T47D (cell line): ENCODE results near the gene GHSR.
"Not testable (repeated sequence)": the region's sequence is repeated elsewhere in the genome, so short reads cannot be mapped to it uniquely, and the experiment has no call there.

ENCODE experiments used
- DNase-seq, 2 experiments: peaks; one replicate each; pipeline versions ENCODE4 v3.0.0 to v3.0.0-alpha.2; 2011 to 2012; ENCODE audit warnings: low read depth in 1 of 2, low spot score in 1 of 2
- JUND ChIP-seq: IDR thresholded peaks from 2 replicates; pipeline ENCODE4 v1.6.1; 2012; ENCODE audit warnings: low read depth
- in situ Hi-C: cut with HindIII; loops from 2 replicates; pipeline ENCODE4 v1.10.0; 2016; ENCODE audit warnings: low sequenced_read_pairs, low pct_unique_long_range_greater_than_20kb

Gene GHSR, protein sequence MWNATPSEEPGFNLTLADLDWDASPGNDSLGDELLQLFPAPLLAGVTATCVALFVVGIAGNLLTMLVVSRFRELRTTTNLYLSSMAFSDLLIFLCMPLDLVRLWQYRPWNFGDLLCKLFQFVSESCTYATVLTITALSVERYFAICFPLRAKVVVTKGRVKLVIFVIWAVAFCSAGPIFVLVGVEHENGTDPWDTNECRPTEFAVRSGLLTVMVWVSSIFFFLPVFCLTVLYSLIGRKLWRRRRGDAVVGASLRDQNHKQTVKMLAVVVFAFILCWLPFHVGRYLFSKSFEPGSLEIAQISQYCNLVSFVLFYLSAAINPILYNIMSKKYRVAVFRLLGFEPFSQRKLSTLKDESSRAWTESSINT

DNA sequence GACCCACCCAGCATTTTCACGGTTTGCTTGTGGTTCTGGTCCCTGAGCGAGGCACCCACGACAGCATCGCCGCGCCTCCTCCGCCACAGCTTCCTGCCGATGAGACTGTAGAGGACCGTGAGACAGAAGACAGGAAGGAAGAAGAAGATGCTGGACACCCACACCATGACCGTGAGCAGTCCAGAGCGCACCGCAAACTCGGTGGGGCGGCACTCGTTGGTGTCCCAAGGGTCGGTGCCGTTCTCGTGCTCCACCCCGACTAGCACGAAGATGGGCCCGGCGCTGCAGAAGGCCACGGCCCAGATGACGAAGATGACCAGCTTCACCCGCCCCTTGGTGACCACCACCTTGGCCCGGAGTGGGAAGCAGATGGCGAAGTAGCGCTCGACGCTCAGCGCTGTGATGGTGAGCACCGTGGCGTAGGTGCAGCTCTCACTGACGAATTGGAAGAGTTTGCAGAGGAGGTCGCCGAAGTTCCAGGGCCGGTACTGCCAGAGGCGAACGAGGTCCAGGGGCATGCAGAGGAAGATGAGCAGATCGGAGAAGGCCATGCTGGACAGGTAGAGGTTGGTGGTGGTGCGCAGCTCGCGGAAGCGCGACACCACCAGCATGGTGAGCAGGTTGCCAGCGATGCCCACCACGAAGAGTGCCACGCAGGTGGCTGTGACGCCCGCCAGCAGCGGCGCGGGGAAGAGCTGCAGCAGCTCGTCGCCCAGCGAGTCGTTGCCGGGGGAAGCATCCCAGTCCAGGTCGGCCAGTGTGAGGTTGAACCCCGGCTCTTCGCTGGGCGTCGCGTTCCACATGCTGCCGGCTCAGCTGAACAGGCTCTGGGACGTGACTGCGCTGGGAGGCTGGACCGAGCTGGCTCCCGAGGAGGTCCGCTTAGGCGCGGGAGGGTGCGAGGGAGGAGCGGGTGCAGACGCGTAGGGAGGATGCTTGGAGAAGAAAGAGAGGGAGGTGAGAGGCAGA is at the start of gene GHSR:
TSS of gene GHSR (minus strand) at position 846 of the 969 bp plus-strand sequence. CDS start at position 803, 43 bp downstream.
- in situ Hi-C loops: no loop called here

DNA sequence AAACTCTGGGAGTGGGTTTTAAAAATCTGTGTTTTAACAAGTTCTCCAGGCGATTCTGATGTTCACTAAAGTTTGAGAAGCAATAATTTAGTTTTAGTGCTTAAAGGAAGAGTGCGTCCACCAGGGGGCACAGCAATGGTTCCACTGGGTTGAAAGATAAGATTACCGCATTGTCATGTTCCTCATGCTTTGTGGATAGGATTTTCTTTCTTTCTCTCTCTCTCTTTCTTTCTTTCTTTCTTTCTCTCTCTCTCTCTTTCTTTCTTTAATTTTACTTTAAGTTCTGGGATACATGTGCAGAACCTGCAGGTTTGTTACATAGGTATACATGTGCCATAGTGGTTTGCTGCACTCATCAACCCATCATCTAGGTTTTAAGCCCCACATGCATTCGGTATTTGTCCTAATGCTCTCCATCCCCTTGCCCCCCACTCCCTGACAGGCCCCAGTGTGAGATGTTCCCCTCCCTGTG is 42.0 kb upstream of the GHSR start:
- in situ Hi-C loops: not testable (repeated sequence)

More for the DNA sequence above, at the start of gene GHSR:
- TF ChIP-seq JUND: no peak
- DNase-seq: no peak

DNA sequence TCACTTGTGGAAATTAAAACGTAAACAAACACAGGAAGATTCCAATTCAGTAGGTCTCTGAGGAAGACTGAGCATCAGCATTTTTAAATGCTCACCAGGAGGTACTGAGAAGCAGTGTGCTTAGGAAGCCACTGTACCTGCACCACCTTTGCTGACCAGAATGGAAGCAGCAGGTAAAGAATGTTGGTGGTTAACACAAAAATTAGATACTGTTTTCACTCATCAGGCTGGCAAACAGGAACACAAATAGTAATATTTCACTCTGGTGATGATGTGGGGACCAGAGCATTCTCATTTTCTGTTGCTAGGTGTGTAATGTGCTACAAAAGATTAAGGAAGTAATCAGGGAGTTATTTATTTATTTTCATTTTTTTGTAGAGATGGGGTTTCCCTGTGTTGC is 29.9 kb upstream of the GHSR start:
- TF ChIP-seq JUND: no peak
- DNase-seq: no peak
- in situ Hi-C loops: no loop called here

More for the DNA sequence above, 42.0 kb upstream of the GHSR start:
- peak; percentile 52 to 89 for DNase-seq

DNA sequence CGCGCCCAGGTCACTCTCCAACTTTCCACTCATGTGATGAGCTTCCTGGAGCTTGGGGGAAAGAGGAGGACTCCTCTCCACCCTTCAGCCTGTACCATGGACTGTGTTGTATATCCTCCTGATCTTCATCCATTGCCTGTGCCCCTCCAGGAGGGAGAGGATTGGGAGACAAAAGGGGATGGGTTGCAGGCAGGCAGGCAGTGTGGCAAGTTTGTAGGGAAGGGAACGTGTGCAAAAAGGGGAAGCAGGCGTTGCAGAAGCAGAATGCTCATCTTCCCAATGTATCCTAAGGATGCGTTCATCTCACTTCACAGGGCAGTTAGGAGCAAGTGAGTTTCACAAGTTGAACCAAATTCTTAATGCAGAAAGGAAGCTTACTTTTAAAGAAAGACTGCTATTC is 28.1 kb upstream of the GHSR start:
- no peak for TF ChIP-seq JUND
- in situ Hi-C loops: no loop called here
- DNase-seq: no peak

DNA sequence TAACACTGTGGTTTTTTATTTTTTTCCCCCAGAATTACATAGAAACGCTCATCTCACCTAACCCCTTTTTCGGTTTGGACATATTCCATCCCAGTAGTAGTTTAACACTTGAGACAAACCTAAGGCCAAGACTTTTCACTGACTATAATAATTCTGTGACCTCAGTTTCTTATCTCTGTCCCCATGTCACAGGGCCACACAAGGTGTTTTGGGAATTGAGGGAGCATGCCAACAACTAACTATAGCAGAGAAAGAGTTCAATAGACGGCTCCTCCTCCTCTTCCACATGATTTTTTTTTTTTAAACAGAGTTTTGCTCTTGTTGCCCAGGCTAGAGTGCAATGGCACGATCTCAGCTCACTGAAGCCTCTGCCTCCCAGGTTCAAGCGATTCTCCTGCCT is 27.4 kb upstream of the GHSR start:
- in situ Hi-C loops: no loop called here
- no peak for DNase-seq
- no peak for TF ChIP-seq JUND

DNA sequence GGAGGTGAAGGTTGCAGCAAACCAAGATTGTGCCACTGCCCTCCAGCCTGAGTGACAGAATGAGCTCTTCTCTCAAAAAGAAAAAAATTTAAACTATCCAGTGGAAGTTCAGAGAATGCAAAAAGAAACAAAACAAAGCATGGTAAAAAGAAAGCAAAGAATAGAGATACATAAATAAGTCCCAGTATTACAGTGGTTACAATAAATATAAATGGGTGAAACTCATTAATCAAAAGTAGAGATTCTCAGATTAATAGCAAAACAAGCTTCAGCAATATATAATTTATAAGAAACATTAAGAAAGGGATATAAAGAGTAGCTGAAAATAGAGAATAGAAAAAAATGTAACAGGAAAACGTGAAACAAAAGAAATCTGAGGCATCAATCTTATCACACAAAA is 23.6 kb upstream of the GHSR start:
- DNase-seq: no peak
- in situ Hi-C loops: no loop called here
- TF ChIP-seq JUND: no peak

DNA sequence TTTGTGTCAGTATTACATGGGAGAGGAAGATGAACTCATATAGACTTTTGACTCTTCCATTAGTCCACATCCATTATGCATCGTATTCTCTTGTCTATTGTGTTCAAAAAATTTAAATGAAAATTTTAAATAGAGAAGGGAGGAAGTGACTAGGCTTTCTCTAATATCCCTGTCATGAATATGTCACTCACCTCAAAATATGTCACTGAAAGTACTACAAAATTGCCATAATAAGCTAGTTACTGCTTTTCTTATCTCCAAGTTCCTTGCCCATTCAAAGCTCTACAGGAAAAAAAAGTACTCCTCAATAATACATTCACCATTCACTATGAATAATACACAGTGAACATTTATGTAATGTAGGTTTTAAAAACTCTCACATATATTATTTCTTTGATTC is 22.3 kb upstream of the GHSR start:
- in situ Hi-C loops: no loop called here
- DNase-seq: no peak
- TF ChIP-seq JUND: no peak

DNA sequence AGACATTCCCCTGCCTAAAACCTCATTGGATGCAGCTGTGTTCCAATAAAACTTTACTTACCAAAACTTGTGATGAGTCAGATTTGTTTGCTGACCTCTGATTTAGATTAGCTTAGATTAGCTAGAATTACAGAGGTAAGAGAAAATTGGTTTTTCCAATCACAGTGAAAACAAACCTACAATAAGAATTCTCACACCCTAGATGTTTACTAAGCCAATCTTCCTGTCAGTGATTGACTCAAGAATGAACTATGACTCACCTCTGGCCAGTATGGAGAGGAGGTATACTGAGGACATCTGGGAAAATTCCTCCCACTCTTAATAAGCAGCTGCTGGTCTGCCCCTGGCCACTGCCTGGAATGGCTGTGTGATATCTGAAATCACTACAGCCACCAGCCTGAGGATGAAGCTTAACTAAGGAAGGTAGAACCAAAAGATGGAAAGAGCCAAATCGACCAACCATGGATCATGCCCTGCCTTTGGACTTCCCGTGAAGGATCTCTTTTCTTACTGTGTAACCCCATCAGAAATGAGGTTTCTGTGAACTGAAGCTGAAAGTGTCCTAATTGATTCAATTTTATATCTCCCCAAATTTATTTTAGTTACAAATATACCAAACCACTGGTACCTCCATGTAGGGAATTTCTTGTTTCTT is 19.0 kb upstream of the GHSR start:
- DNase-seq: peak in 1 of 2 experiments; percentile 53
- in situ Hi-C loops: no loop called here
- TF ChIP-seq JUND: no peak; the same call in 1 of the 2 replicates

DNA sequence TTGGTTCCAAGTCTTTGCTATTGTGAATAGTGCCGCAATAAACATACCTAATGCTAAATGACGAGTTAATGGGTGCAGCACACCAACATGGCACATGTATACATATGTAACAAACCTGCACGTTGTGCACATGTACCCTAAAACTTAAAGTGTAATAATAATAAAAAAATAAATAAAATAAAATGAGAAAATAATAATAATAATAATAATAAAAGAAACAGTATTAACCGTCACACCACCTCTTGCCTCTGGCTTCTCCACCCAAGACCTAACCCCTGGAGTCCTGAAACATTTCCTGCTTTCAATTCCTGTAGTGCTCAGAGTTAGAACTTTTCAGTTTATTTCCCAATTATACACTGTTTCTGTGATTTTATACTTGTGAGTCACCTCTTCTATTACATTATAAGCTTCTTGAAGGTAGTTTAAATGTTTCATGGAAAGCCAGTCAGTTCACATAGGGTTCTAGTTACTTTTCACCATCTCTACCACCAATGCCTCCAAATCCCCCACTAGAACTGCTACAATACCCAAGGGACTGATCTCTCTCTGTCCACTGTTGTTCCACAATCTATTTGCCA is 18.4 kb upstream of the GHSR start:
- DNase-seq: no peak
- in situ Hi-C loops: no loop called here
- no peak for TF ChIP-seq JUND

DNA sequence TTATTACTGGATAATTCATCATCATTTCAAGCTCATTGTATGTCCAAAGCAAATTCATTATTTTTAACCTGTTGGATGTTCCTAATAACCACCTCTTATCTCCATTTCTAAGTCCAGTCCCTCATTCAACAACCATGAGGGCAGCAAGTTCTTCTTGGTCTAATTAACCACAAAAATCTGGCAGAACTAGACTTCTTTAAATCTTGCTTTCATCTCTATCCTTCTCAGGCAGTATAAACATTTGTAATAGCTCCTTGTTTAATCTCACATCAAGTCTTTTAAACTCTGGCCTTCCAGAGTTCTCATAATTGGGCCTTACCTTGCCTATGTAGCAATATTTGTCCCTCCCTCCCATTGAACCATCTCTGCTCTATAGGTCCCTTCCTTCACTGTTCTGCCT is 17.0 kb upstream of the GHSR start:
- in situ Hi-C loops: no loop called here
- TF ChIP-seq JUND: no peak
- peak; percentile 49 to 83 for DNase-seq

DNA sequence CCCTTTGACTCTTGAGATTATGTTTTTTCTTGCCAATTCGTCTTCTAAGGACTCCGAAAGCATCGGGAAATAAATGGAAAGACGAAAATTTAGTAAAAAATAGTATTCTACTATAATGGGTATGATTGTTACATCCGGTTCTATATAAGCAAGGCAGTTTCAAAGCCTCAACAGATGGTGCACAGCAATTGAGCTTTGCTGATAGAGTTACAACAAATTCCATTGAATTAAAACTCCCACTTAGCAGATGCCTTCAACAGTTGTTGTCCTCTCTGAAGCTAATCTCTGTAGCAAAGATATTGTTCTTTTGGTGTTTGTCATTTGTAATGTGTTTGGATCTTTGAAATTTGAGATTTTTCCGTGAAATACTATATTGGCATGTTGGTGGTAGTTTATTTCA is 16.1 kb upstream of the GHSR start:
- no peak for DNase-seq
- no peak for TF ChIP-seq JUND
- in situ Hi-C loops: no loop called here

DNA sequence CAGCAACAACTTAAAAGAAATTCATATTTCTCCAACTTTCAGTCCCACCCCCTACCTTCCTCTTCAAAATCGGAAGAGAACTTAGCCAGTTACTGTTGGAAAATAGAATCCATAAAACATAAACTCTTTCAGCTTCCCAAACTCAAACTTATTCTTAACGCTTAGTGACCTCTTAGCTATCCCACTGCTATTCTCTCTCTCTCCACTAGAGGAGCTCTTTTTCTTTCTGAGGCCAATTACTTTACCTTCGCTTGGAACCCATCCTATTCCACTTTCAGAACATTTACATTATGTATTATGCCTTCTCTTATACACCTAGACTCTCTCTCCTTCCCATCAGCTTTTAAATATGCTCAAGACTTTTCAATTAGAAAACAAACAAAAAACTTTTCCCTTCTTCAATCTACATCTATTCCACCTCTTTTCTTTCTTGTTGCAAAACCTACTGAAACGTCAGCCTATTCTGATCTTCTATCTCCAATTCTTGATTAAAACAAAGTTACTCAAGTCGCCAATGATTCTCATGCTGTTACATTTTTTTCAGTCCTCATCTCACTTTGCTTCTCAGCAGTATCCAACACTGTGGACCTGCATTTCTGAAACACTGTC is 13.4 kb upstream of the GHSR start:
- TF ChIP-seq JUND: no peak
- in situ Hi-C loops: no loop called here
- DNase-seq: peak; percentile 80 to 86
